Heart right ventricle (tissue), 16 donors: ENCODE results near the gene PCYT1B. TPM values are rescaled to one million over a fixed set of nuclear protein-coding genes. Genes with fewer than 3 reads are reported as not detected.
"Not testable (repeated sequence)": the region's sequence is repeated elsewhere in the genome, so short reads cannot be mapped to it uniquely, and the experiment has no call there.

ENCODE experiments used
- ATAC-seq, 8 donors: fragments of 200-7000 bp; cut with Tn5 transposase; one replicate each; pipeline ENCODE4 v1.9.1; 2020; ENCODE audit warnings: mild to moderate bottlenecking in 8 of 8, moderate library complexity in 8 of 8, moderate number of reproducible peaks in 1 of 8
- DNase-seq, 2 donors: peaks; one replicate each; pipeline ENCODE4 v3.0.0-alpha.2; 2020
- H3K27ac ChIP-seq, 10 donors: fragments of 200-600 bp; sonication (generic) in 2 of 10; one replicate each; pipeline versions ENCODE4 v1.5.0 to v1.8.0; 2020 to 2022; ENCODE audit warnings: mild to moderate bottlenecking in 3 of 10
- H3K27me3 ChIP-seq, 7 donors: fragments of 200-600 bp; one replicate each; pipeline ENCODE4 v1.8.0; 2021 to 2022; ENCODE audit warnings: mild to moderate bottlenecking in 2 of 7
- H3K36me3 ChIP-seq, 9 donors: fragments of 200-600 bp; sonication (generic) in 1 of 9; one replicate each; pipeline versions ENCODE4 v1.5.0 to v1.8.0; 2020 to 2022; ENCODE audit warnings: mild to moderate bottlenecking in 2 of 9
- H3K4me1 ChIP-seq, 9 donors: fragments of 200-600 bp; sonication (generic) in 1 of 9; one replicate each; pipeline versions ENCODE4 v1.5.0 to v1.8.0; 2020 to 2022; ENCODE audit warnings: mild to moderate bottlenecking in 4 of 9
- H3K4me3 ChIP-seq, 10 donors: fragments of 200-600 bp; sonication (generic) in 2 of 10; one replicate each; pipeline versions ENCODE4 v1.5.0 to v1.8.0; 2020 to 2022; ENCODE audit warnings: mild to moderate bottlenecking in 7 of 10, moderate library complexity in 2 of 10
- H3K9me3 ChIP-seq, 11 donors: fragments of 200-600 bp in 10 of 11; sonication (generic) in 2 of 11; one replicate each; pipeline versions ENCODE4 v1.5.0 to v1.8.0; 2013 to 2022; ENCODE audit warnings: mild to moderate bottlenecking in 2 of 11, control low read depth in 1 of 11, moderate library complexity in 1 of 11
- CTCF ChIP-seq, 9 donors: fragments of 200-600 bp; sonication (generic) in 2 of 9; IDR thresholded peaks; one replicate each; pipeline versions ENCODE4 v1.5.0 to v1.8.0; 2021 to 2022; ENCODE audit warnings: antibody characterized with exemption in 9 of 9, mild to moderate bottlenecking in 5 of 9, moderate library complexity in 1 of 9
- WGBS, 2 donors: extraction: QIAGEN DNeasy Blood & Tissue Kit; methylation state at CpG; one replicate each; pipeline ENCODE4 v1.1.7; 2013; ENCODE audit warnings: inconsistent platforms in 1 of 2; 5-methylcytosine and 5-hydroxymethylcytosine counted together
- intact Hi-C, 10 donors: fragments of 100-400 bp; cut with DNase I; formaldehyde crosslinking; loops; one replicate each; pipeline versions ENCODE4 v1.11.1 to v1.14.2; 2022
- polyA plus RNA-seq, 2 donors: library from polyadenylated mRNA; stranded (reverse); fragments of 200-250 nt; gene quantifications; one replicate each; pipeline ENCODE4 v1.2.3, GENCODE V29; 2013
- total RNA-seq, 10 donors: library from RNA; stranded (reverse); fragmentation: NEBNext Ultra II Directional in 3 of 10; extraction: Animal tissue kit (Norgen Biotek cat#: 25700) in 3 of 10; gene quantifications; one replicate each; pipeline versions ENCODE4 v1.2.1 to v1.2.4, GENCODE V29; 2021 to 2023
- donor health status: Arrhythmogenic right ventricular cardiomyopathy.
- donor health status: ischemic (EF 13 %, LVEDD 7.1; RV severe dilation, severe dysfunction).
- donor health status: healthy with polysubstance abuse.
- donor health status: DM: no; HTN: yes; CAD: no.
- donor health status: DM: no; HTN: no; CAD: no.
- donor health status: ischemic (EF 25% LVEDD 6.9; RV normal size, moderate dysfunction).
- donor health status: ischemic (EF 25% LVEDD 5.7; RV mildly dilated, moderate dysfunction).
- donor health status: healthy.
- donor health status: DM: yes; HTN: yes; CAD: no.
- donor health status: Ischemic cardiomyopathy.
- donor health status: ischemic (EF 35%, LVEDD 5.7; RV mildly dilated, moderate dysfunction).
- donor health status: nonischemic (EF 11% LVEDD 7.7; RV severe dilation, severe dysfunction).
- donor health status: DM: yes; HTN: yes; CAD: no.
- donor health status: PGD.
- donor health status: ischemic (EF 29% LVEDD 5.4; RV normal size, mild dysfunction).
- donor health status: nonischemic (EF 23%, LVEDD 6.1; RV moderate dilation, normal function).

The PCYT1B gene
- total and polyA plus RNA-seq, 12 donors, result 0.07 to 0.34 (median 0.13) TPM; not detected in 5

- no peak for ATAC-seq
- H3K9me3 ChIP-seq, result no peaks in the 10 kb centered on the region
- no peaks in the 10 kb centered on the region for H3K36me3 ChIP-seq
- 63 to 68% methylated on average over 1 of the region's 1 CpG for WGBS, 2 donors
- H3K4me3 ChIP-seq, result no peak overlapping the region
- intact Hi-C loops, result no loop called here
- DNase-seq, result no peak
- no peak for TF ChIP-seq CTCF (IDR thresholded peaks at IDR 0.05)
- peaks cover 0 to 14% (median 0%) of the 10 kb centered on the region in 7 donors for H3K27me3 ChIP-seq
- H3K4me1 ChIP-seq, result no peaks in the 10 kb centered on the region
- no peak overlapping the region for H3K27ac ChIP-seq
Observed at GRCh38 chrX:24610516-24610915, 36.6 kb downstream of the PCYT1B start.

- 34 to 37% methylated on average over 4 of the region's 4 CpGs for WGBS, 2 donors
- Histone ChIP-seq H3K27ac (no peak overlapping the region), H3K27me3 (peaks cover 0 to 23% (median 0%) of the 10 kb centered on the region in 7 donors), H3K9me3 (no peaks in the 10 kb centered on the region), H3K4me3 (no peak overlapping the region), H3K36me3 (no peaks in the 10 kb centered on the region), H3K4me1 (no peaks in the 10 kb centered on the region)
- DNase-seq (no peak), ATAC-seq (no peak)
- no peak for TF ChIP-seq CTCF (IDR thresholded peaks at IDR 0.05)
- intact Hi-C loops, result no loop called here
Observed at GRCh38 chrX:24607616-24608015, 39.5 kb downstream of the PCYT1B start.

GRCh38 chrX:24605941-24606340 is 41.2 kb downstream of the PCYT1B start:
- intact Hi-C loops, ATAC-seq, H3K4me1 ChIP-seq, DNase-seq, H3K4me3 ChIP-seq, H3K9me3 ChIP-seq, H3K36me3 ChIP-seq, H3K27ac ChIP-seq: not testable (repeated sequence)
- 87 to 96% methylated on average over 2 to 3 of the region's 3 CpGs for WGBS, 2 donors
- H3K27me3 ChIP-seq, result peaks cover 0 to 19% (median 0%) of the 10 kb centered on the region in 7 donors

- TF ChIP-seq CTCF (IDR thresholded peaks at IDR 0.05), result no peak
- DNase-seq, result no peak
- no peaks in the 10 kb centered on the region for H3K4me1 ChIP-seq
- 87 to 89% methylated on average over 1 of the region's 1 CpG for WGBS, 2 donors
- intact Hi-C loops, result no loop called here
- ATAC-seq, result no peak
- no peak overlapping the region for H3K4me3 ChIP-seq
- H3K27me3 ChIP-seq, result peaks cover 0 to 23% (median 0%) of the 10 kb centered on the region in 7 donors
- no peaks in the 10 kb centered on the region for H3K36me3 ChIP-seq
- no peak overlapping the region for H3K27ac ChIP-seq
- no peaks in the 10 kb centered on the region for H3K9me3 ChIP-seq
Observed at GRCh38 chrX:24603191-24603590, 44.0 kb downstream of the PCYT1B start.

- Histone ChIP-seq H3K4me3 (no peak overlapping the region), H3K36me3 (no peaks in the 10 kb centered on the region), H3K9me3 (no peaks in the 10 kb centered on the region), H3K27me3 (peaks cover 0 to 30% (median 0%) of the 10 kb centered on the region in 7 donors), H3K27ac (no peak overlapping the region), H3K4me1 (no peaks in the 10 kb centered on the region)
- intact Hi-C loops, result no loop called here
- DNase-seq (no peak), ATAC-seq (no peak)
- WGBS, 2 donors, result 95 to 98% methylated on average over 4 of the region's 4 CpGs
- TF ChIP-seq CTCF (IDR thresholded peaks at IDR 0.05), result no peak
Observed at GRCh38 chrX:24601858-24602257, 45.3 kb downstream of the PCYT1B start.
